GM18870 (cell line): ENCODE results near the gene CLCNKA.
"Not testable (repeated sequence)": the region's sequence is repeated elsewhere in the genome, so short reads cannot be mapped to it uniquely, and the experiment has no call there.

ENCODE experiments used
- ATAC-seq: cut with Tn5 transposase; IDR thresholded peaks from one replicate; pipeline ENCODE4 v1.9.1; 2021; ENCODE audit warnings: moderate library complexity; ENCODE audit not compliant: unreplicated experiment

Gene CLCNKA

GRCh38 chr1:16021681-16022080 is at the start of gene CLCNKA:
TSS of gene CLCNKA (plus strand) at chr1:16022036. CDS start at chr1:16022620, 584 bp downstream.
- no peak for ATAC-seq

- no peak for ATAC-seq
Observed at GRCh38 chr1:15972409-15972808, 49.4 kb upstream of the CLCNKA start.

- ATAC-seq = no peak
Observed at GRCh38 chr1:15973772-15974171, 48.1 kb upstream of the CLCNKA start.

GRCh38 chr1:15974855-15975254 is 47.0 kb upstream of the CLCNKA start:
- no peak for ATAC-seq

- ATAC-seq = no peak
Observed at GRCh38 chr1:15975358-15975804, 46.5 kb upstream of the CLCNKA start.

- peak; percentile 71 for ATAC-seq
Observed at GRCh38 chr1:15975805-15976680, 45.8 kb upstream of the CLCNKA start, which contains the start of gene ZBTB17. TSS of gene ZBTB17 (minus strand) at chr1:15976101. CDS start at chr1:15948495, 27,606 bp downstream.

- ATAC-seq = not testable (repeated sequence)
Observed at GRCh38 chr1:15977947-15978346, 43.9 kb upstream of the CLCNKA start.

- ATAC-seq = no peak
Observed at GRCh38 chr1:15981679-15982078, 40.2 kb upstream of the CLCNKA start.

GRCh38 chr1:15983275-15983674 is 38.6 kb upstream of the CLCNKA start:
- no peak for ATAC-seq

- ATAC-seq = no peak
Observed at GRCh38 chr1:15985611-15986297, 36.1 kb upstream of the CLCNKA start.

- no peak for ATAC-seq
Observed at GRCh38 chr1:15988856-15989736, 32.7 kb upstream of the CLCNKA start.

- ATAC-seq = no peak
Observed at GRCh38 chr1:15989776-15990175, 32.1 kb upstream of the CLCNKA start.

- no peak for ATAC-seq
Observed at GRCh38 chr1:15991427-15992186, 30.2 kb upstream of the CLCNKA start.

GRCh38 chr1:15992187-15992553 is 29.7 kb upstream of the CLCNKA start:
- ATAC-seq = no peak

GRCh38 chr1:15992582-15993500 is 29.0 kb upstream of the CLCNKA start:
- no peak for ATAC-seq

- no peak for ATAC-seq
Observed at GRCh38 chr1:15993666-15994065, 28.2 kb upstream of the CLCNKA start.

GRCh38 chr1:15994081-15994480 is 27.8 kb upstream of the CLCNKA start:
- no peak for ATAC-seq

- ATAC-seq = no peak
Observed at GRCh38 chr1:15994590-15995351, 27.1 kb upstream of the CLCNKA start.
